Endothelial cell of umbilical vein (primary cell): Measurements from ENCODE around the gene ATG14. TPM values are rescaled to one million over a fixed set of nuclear protein-coding genes. Genes with fewer than 3 reads are reported as not detected.

Source experiments
- BruUV-seq: library from RNA; stranded (reverse); fragments of 400-500 nt; replicated peaks from 2 replicates; lab custom pipeline; 2021; lab: Mats Ljungman, UMichigan
- CTCF ChIA-PET: fragments of 300-600, 350-600 bp; sonication (Branson Sonifier 250); formaldehyde crosslinking; loops from one replicate; lab custom pipeline; 2021; ENCODE audit warnings: antibody characterized with exemption, inconsistent platforms; lab: Charles Lee
- POLR2A ChIA-PET: fragments of 300-600, 350-600 bp; sonication (Branson Sonifier 250); formaldehyde crosslinking; loops from one replicate; lab custom pipeline; 2021; ENCODE audit warnings: antibody characterized with exemption, inconsistent platforms; lab: Charles Lee
- DNase-seq: peaks from one replicate; pipeline ENCODE4 v3.0.0-alpha.2; 2011; ENCODE audit warnings: low read depth, low spot score
- FAIRE-seq: peaks from 2 replicates; lab custom pipeline; 2011; peaks lifted over from hg19 to GRCh38; lab: Jason Lieb, UNC
- H2AFZ ChIP-seq: 2 replicates; pipeline ENCODE4 v1.6.0; 2012; ENCODE audit warnings: low read depth, low read length, control low read depth, inconsistent platforms
- H3K27ac ChIP-seq: 2 replicates; pipeline ENCODE4 v1.5.1; 2011; ENCODE audit warnings: low read depth, mild to moderate bottlenecking, control low read depth, low read length, moderate library complexity; ENCODE audit not compliant: insufficient read depth
- H3K27me3 ChIP-seq, 2 experiments: 2 replicates each; pipeline versions ENCODE4 v1.6.0 to v1.6.1; 2011; ENCODE audit warnings: low read length in 2 of 2, mixed read lengths in 1 of 2; ENCODE audit not compliant: control insufficient read depth in 2 of 2, insufficient read depth in 2 of 2
- H3K36me3 ChIP-seq, 2 experiments: 2 replicates in 1 of 2; 3 replicates in 1 of 2; pipeline ENCODE4 v1.5.1; 2011; ENCODE audit warnings: low read length in 2 of 2, mild to moderate bottlenecking in 1 of 2, moderate library complexity in 1 of 2; ENCODE audit not compliant: control insufficient read depth in 2 of 2, insufficient read depth in 2 of 2; ENCODE audit errors: extremely low read depth in 1 of 2
- H3K4me1 ChIP-seq: 3 replicates; pipeline ENCODE4 v1.5.1; 2011; ENCODE audit warnings: mild to moderate bottlenecking, low read length; ENCODE audit not compliant: control insufficient read depth, insufficient read depth; ENCODE audit errors: extremely low read depth
- H3K4me2 ChIP-seq: 2 replicates; pipeline ENCODE4 v1.6.1; 2011; ENCODE audit warnings: low read length, control low read depth, mixed read lengths; ENCODE audit not compliant: insufficient read depth
- H3K4me3 ChIP-seq, 3 experiments: fragments of 200-600 bp in 1 of 3; sonication (generic), shearing (Covaris generic) in 1 of 3; replicated peaks in 1 of 3; 2 replicates each; pipeline ENCODE4 v1.5.1; 2011 to 2016; ENCODE audit warnings: control low read depth in 3 of 3, low read length in 3 of 3, mild to moderate bottlenecking in 2 of 3, inconsistent platforms in 1 of 3, low read depth in 1 of 3, moderate library complexity in 1 of 3; ENCODE audit not compliant: insufficient read depth in 1 of 3
- H3K79me2 ChIP-seq: 2 replicates; pipeline ENCODE4 v1.6.0; 2012; ENCODE audit warnings: low read length, inconsistent platforms; ENCODE audit not compliant: control insufficient read depth, insufficient read depth
- H3K9ac ChIP-seq: replicated peaks from 2 replicates; pipeline ENCODE3; 2011; ENCODE audit warnings: low read length, control low read depth; ENCODE audit not compliant: insufficient read depth; ENCODE audit errors: extremely low read depth
- H3K9me1 ChIP-seq: replicated peaks from 3 replicates; pipeline ENCODE4 v1.6.0; 2011; ENCODE audit warnings: mild to moderate bottlenecking, low read length; ENCODE audit not compliant: control insufficient read depth, insufficient read depth; ENCODE audit errors: extremely low read depth
- H3K9me3 ChIP-seq: replicated peaks from 2 replicates; pipeline ENCODE4 v1.5.1; 2012; ENCODE audit warnings: low read length, inconsistent platforms; ENCODE audit not compliant: control insufficient read depth, insufficient read depth
- H4K20me1 ChIP-seq: replicated peaks from 2 replicates; pipeline ENCODE3; 2011; ENCODE audit warnings: mild to moderate bottlenecking, low read length; ENCODE audit not compliant: control insufficient read depth, insufficient read depth; ENCODE audit errors: extremely low read depth
- CTCF ChIP-seq, 2 donors: IDR thresholded peaks; 1 replicate in 1 of 2; 2 replicates in 1 of 2; pipeline ENCODE4 v1.5.1; 2011; ENCODE audit warnings: low read length in 2 of 2, mild to moderate bottlenecking in 2 of 2, moderate library complexity in 2 of 2, control low read depth in 1 of 2, inconsistent platforms in 1 of 2, low read depth in 1 of 2; ENCODE audit not compliant: insufficient read depth in 1 of 2; ENCODE audit errors: extremely low read depth in 1 of 2
- EZH2 ChIP-seq: IDR thresholded peaks from 2 replicates; pipeline ENCODE4 v1.6.1; 2012; ENCODE audit warnings: borderline replicate concordance, low read depth, mild to moderate bottlenecking, moderate library complexity, low read length, inconsistent platforms; ENCODE audit not compliant: severe bottlenecking
- FOS ChIP-seq: IDR thresholded peaks from 2 replicates; pipeline ENCODE4 v1.6.1; 2011; ENCODE audit warnings: mild to moderate bottlenecking, low read length, moderate library complexity, borderline replicate concordance; ENCODE audit not compliant: insufficient read depth
- GATA2 ChIP-seq: IDR thresholded peaks from 2 replicates; pipeline ENCODE4 v1.7.0; 2011; ENCODE audit warnings: low read depth, mild to moderate bottlenecking, moderate library complexity, mixed read lengths, low read length; ENCODE audit not compliant: insufficient read length, insufficient read depth
- JUN ChIP-seq: IDR thresholded peaks from 2 replicates; pipeline ENCODE4 v1.6.1; 2011; ENCODE audit warnings: borderline replicate concordance, low read depth; ENCODE audit not compliant: insufficient read length, insufficient read depth
- MAX ChIP-seq: IDR thresholded peaks from 2 replicates; pipeline ENCODE4 v1.6.1; 2011; ENCODE audit not compliant: insufficient read depth, insufficient read length
- MYC ChIP-seq: IDR thresholded peaks from one replicate; pipeline ENCODE4 v1.6.1; 2011; ENCODE audit warnings: mild to moderate bottlenecking, low read depth, low read length
- POLR2A ChIP-seq: IDR thresholded peaks from 2 replicates; pipeline ENCODE4 v1.6.1; 2012; ENCODE audit warnings: low read depth, mild to moderate bottlenecking, control low read depth, low read length
- POLR2AphosphoS5 ChIP-seq: IDR thresholded peaks from 2 replicates; pipeline ENCODE4 v1.6.1; 2012; ENCODE audit warnings: low read depth, mild to moderate bottlenecking, control low read depth, low read length, moderate library complexity; ENCODE audit not compliant: insufficient read depth
- dilution Hi-C: fragments of 300-500 bp; cut with MboI; formaldehyde crosslinking; loops from one replicate; pipeline ENCODE4 v1.15.0; 2019; ENCODE audit warnings: low sequenced_read_pairs; ENCODE audit not compliant: extremely low pct_ligation_motif_present
- intact Hi-C: fragments of 100-400 bp; cut with micrococcal nuclease; formaldehyde crosslinking; loops from one replicate; pipeline ENCODE4 v1.10.0; 2022
- polyA plus RNA-seq, 4 experiments: library from polyadenylated mRNA; depleted of rRNA in 3 of 4; stranded (reverse) in 3 of 4; unstranded in 1 of 4; fragments of >200 nt; gene quantifications; 2 replicates each; pipeline versions ENCODE4 v1.2.1 to v1.2.3, GENCODE V29; 2011 to 2012; ENCODE audit warnings: missing spikeins in 1 of 4
- total RNA-seq: library from RNA; stranded (reverse); gene quantifications from 2 replicates; pipeline ENCODE4 v1.2.3, GENCODE V29; 2021

The ATG14 gene
- total and polyA plus RNA-seq, 2 donors (not counting 3 experiments of a cell fraction or from before 2014, with no cell fraction given), result 5.9 to 10.0 TPM

GRCh38 chr14:55450987-55451386 lies 39.4 kb upstream of the ATG14 start:
- no peaks in the 10 kb centered on the region for H3K36me3 ChIP-seq
- H3K9me3 ChIP-seq, result no peaks in the 10 kb centered on the region
- H3K27ac ChIP-seq, result no peak overlapping the region
- H3K9me1 ChIP-seq, result no peaks in the 10 kb centered on the region
- DNase-seq (no peak), FAIRE-seq (no peak)
- no peak overlapping the region for H3K4me3 ChIP-seq
- H3K4me1 ChIP-seq, result peaks cover 70% of the 10 kb centered on the region
- H3K79me2 ChIP-seq, result no peaks in the 10 kb centered on the region
- POLR2A ChIA-PET, result no interaction called here
- no peaks in the 10 kb centered on the region for H3K27me3 ChIP-seq
- BruUV-seq, result no TSS peak
- TF ChIP-seq CTCF (IDR thresholded peaks at IDR 0.05; ENCODE audit: extremely low read depth in 1 of 2, insufficient read depth in 1 of 2, low read depth in 1 of 2, low read length in 2 of 2), result no peak
- no peak for TF ChIP-seq MAX
- no peak for TF ChIP-seq POLR2A
- no peak for TF ChIP-seq FOS
- no peak for TF ChIP-seq POLR2AphosphoS5
- TF ChIP-seq GATA2, result no peak
- no peak for TF ChIP-seq EZH2
- TF ChIP-seq MYC, result no peak
- no peak for TF ChIP-seq JUN
- CTCF ChIA-PET, result interaction anchor here (0.9 to 1.9 kb wide), 4 partner anchors 9 to 150 kb away, joined by 3 to 10 read pairs (median 5); no protein-coding TSS in a partner anchor
- dilution Hi-C loops, result no loop called here
- no peak overlapping the region for H2AFZ ChIP-seq
- no peaks in the 10 kb centered on the region for H4K20me1 ChIP-seq
- no peak overlapping the region for H3K4me2 ChIP-seq
- intact Hi-C loops, result no loop called here
- no peak overlapping the region for H3K9ac ChIP-seq
